Inferior parietal cortex (tissue), 1 donor: Measurements from ENCODE around the gene MMP28.

Experiments used
- DNase-seq: peaks from one replicate; pipeline ENCODE4 v3.0.0-alpha.2; 2016; ENCODE audit errors: extremely low spot score

Gene MMP28

GRCh38 chr17:35795007-35795870 lies at the start of gene MMP28:
TSS of gene MMP28 (minus strand) at chr17:35795641. CDS start at chr17:35795377, 264 bp downstream.
- no peak for DNase-seq

- DNase-seq: no peak
These were observed 49.1 kb upstream of the MMP28 start for GRCh38 chr17:35844547-35844946.

GRCh38 chr17:35843698-35844097 lies 48.3 kb upstream of the MMP28 start:
- DNase-seq: no peak

- DNase-seq: no peak
These were observed 46.8 kb upstream of the MMP28 start for GRCh38 chr17:35842239-35842638.

GRCh38 chr17:35841505-35841904 lies 46.1 kb upstream of the MMP28 start:
- peak; percentile 12 for DNase-seq

- DNase-seq: no peak
These were observed 45.7 kb upstream of the MMP28 start for GRCh38 chr17:35841101-35841500.

GRCh38 chr17:35825206-35825605 lies 29.8 kb upstream of the MMP28 start:
- no peak for DNase-seq

GRCh38 chr17:35821308-35821707 lies 25.9 kb upstream of the MMP28 start:
- no peak for DNase-seq

GRCh38 chr17:35819455-35819854 lies 24.0 kb upstream of the MMP28 start:
- no peak for DNase-seq

- DNase-seq: no peak
These were observed 21.8 kb upstream of the MMP28 start for GRCh38 chr17:35817196-35817595.

- DNase-seq: no peak
These were observed 21.3 kb upstream of the MMP28 start for GRCh38 chr17:35816723-35817122.

- DNase-seq: no peak
These were observed 17.0 kb upstream of the MMP28 start for GRCh38 chr17:35812456-35812855.

GRCh38 chr17:35811759-35812158 lies 16.3 kb upstream of the MMP28 start:
- DNase-seq: no peak

GRCh38 chr17:35809855-35810461 lies 14.5 kb upstream of the MMP28 start:
- DNase-seq: no peak

- DNase-seq: peak; percentile 97
These were observed 13.8 kb upstream of the MMP28 start, which contains the start of gene TAF15 for GRCh38 chr17:35808962-35809854. TSS of gene TAF15 (plus strand) at chr17:35809484. CDS start at chr17:35809570, 86 bp downstream.

GRCh38 chr17:35808240-35808961 lies 13.0 kb upstream of the MMP28 start:
- no peak for DNase-seq

- DNase-seq: no peak
These were observed 12.1 kb upstream of the MMP28 start for GRCh38 chr17:35807371-35808144.

- DNase-seq: peak; percentile 77
These were observed 9.3 kb upstream of the MMP28 start for GRCh38 chr17:35804658-35805192.

GRCh38 chr17:35801583-35802224 lies 6.3 kb upstream of the MMP28 start:
- DNase-seq: no peak

GRCh38 chr17:35799942-35800341 lies 4.5 kb upstream of the MMP28 start:
- peak; percentile 59 for DNase-seq
